ENCODE measurements around the gene SPRED3. TPM values are rescaled to one million over a fixed set of nuclear protein-coding genes. Genes with fewer than 3 reads are reported as not detected.
A peak's percentile ranks its signal among the peaks of the same experiment; 100 is the strongest.

SPRED3 gene
- total RNA-seq, 1 experiment from 2014 or later, result 0.42 TPM

DNA sequence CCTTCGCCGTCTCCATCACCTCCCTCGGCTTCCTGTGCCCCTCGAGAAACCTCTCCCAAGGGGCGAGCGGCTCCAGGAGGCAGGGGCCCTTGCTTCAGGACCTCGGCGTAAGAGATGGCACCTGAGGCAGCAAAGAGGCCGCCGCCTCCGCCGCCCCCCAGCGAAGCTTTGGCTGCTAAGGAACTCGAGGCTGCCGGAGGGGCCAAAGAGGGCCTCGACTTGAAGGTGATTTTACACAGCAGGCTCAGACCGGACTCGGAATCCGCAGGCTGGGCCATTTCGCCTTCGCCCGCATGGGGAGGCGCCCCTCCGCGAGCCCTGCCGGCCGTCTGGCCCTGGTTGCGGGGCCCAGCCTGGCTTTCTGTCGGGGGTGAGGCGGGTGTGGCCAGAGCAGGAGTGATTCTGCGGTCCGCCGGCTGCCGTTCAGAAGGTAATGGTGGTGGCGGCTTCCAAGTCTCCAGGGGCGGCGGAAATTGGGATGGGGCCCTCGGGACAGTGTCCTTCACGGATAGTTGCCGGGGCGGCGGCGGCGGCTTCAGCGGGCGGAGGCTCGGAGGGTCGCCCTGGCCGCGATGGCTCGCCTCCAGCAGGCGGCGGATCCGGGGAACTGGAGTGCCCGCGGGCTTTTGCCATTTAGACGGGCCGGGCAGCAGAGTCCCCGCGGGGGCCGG, 2.1 kb upstream of the SPRED3 start:
- no peak for DNase-seq (ENCODE audit: low read depth, low spot score)
- in situ Hi-C loops (cut with HindIII; ENCODE audit: low pct_unique_long_range_greater_than_20kb, low sequenced_read_pairs), result no loop called here

DNA sequence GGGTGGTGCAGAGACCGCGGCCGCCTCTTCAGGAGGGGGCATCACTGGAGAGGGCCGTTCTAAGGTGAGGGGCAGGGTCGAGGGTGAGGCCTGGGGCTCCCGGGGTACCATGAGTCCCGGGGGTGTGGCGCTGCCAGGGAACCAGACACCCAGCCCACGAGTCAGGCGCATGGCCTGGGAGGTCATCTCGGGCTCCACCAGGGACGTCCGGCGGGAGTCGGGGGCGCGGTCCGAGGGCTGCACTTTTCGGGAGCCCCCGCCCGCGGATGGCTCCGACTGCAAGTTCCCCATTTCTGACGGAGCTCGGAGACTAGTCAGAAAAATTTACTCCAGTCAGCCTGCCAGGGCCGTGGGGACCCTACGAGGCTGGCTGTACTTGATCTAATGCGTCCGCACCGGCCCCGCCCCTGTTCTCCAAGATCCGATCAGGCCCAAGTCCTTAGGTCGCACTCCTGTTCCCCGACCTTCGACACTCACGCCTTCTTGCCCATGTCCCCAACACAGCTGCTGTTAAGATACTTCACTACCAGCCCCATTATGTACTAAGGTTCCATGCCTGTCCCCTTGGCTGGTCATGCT, 1.4 kb upstream of the SPRED3 start:
- DNase-seq (ENCODE audit: low read depth, low spot score), result no peak
- in situ Hi-C loops (cut with HindIII; ENCODE audit: low pct_unique_long_range_greater_than_20kb, low sequenced_read_pairs), result no loop called here

DNA sequence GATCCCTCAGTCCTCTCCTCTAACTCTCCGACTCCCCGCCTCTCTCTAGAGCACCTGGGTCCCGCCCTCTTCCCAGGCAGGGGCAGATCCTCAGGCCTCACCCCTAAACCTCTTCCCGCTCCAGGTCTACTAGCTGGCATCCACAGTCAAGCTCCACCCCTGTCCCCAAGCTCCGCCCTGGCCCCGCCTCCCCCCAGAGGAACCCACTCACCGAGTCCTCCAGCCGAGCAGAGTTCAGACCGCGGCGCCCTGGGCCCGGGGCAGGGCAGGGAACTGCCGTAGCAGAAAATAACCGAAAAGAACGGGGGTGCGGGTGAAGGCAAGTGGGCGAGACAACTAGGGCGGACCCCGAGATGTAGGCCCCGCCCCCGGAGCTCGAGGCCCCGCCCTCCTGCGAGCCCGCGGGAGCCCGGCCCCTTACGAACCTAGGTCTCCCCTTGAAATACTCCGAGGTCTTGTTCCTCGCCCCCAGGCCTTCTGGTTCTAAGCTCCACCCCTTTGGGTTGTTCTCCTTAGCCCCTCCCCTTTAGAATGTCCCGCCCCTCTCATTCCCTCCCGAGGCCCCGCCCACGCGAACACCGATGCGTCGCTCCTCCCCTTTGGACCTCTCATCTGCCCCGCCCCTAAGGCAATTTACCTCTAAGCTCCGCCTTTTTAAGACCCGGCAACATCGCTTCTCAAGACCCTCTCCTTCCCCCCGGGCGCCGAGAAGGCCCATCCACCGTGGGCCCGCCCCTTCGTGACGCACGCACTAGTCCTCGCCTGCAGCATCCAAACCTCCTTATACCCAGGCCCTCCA, 748 bp upstream of the SPRED3 start, which contains the start of gene GGN:
Gene GGN, minus strand, starts transcription at position 485 of the 799 bp plus-strand sequence. CDS start 773 bp downstream, outside the sequence.
- DNase-seq (ENCODE audit: low read depth, low spot score), result peak; percentile 68
- in situ Hi-C loops (cut with HindIII; ENCODE audit: low pct_unique_long_range_greater_than_20kb, low sequenced_read_pairs), result no loop called here

DNA sequence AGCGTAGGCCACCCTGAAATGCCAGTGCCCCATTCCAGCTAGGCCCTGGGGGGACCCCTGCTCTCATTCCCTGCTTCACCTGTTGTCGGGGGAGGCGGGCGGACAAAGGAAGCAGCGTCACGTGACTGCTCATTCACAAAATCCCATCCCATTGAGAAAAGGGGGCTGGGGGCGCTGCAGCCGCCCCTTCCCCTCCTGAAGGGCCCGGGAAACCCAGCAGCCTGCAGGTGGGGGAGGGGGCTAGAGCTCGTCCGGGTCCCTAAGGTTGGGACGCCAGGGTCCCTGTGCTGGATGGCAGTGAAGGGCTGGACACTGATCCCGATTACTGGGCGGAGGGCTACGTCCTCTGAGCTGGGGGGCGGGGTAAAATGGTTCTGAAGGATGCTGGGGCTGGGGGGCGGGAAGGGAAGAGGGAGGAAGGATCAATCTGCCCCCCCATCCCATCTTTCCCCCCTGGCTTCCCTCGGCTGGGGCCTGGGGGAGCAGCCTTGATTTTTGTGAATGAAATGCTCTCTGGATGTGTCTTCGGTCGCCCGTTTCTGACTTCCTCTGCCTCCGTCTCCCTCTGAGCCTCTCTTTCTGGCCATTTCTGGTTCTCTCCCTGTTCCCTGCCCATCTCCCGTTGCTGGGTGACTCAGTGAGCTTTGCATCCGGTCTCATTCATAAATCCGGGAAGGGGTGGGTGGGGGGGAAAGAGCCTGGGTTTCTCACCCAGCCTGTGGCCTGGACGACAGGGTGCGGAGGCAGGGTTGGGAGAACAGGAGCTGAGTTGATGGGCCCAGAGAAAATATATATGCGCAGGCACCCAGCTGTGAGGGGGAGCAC, 816 bp downstream of the SPRED3 start:
- DNase-seq (ENCODE audit: low read depth, low spot score), result no peak
- in situ Hi-C loops (cut with HindIII; ENCODE audit: low pct_unique_long_range_greater_than_20kb, low sequenced_read_pairs), result no loop called here

DNA sequence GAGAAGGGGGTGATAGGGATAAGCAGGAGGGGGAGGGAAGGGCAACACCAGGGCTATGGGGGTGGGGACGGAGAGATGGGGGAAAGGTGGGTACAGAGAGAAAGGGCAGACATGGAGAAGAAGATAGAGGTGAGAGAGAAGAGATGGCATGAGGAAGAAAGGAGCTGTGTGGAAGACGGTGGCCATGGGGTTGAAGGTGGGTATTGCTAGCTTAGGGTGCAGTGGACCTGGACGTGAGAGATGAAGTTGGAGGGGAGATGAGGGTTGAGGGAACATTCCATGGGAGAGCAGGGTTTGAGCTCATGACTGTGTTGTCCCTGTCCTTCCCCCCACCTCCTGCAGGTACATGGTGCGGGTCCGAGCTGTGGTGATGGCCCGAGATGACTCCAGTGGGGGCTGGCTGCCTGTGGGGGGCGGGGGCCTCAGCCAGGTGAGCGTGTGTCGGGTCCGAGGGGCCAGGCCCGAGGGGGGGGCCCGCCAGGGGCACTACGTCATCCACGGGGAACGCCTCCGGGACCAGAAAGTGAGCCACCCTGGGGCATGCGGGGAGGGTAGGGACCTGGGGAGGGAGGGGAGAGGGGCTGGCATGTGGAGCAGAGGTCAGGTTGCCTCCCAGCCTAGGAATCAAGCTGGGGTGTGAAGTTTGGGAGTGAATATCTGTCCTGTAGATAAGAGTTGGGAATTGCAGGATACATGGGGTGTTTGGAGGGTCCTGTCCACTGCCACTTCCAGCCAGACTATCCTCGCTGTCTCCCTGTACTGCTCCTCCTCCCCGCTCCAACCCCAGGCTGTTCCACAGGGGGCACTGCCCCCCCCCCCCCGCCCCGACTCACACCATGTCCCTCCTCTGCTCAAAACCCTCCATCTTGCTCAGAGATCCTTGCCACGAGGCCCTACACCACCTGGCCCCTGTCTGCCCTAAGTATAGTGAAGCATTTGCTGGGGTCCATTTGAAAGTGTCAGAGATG, 1.7 kb downstream of the SPRED3 start:
- DNase-seq (ENCODE audit: low read depth, low spot score), result no peak
- in situ Hi-C loops (cut with HindIII; ENCODE audit: low pct_unique_long_range_greater_than_20kb, low sequenced_read_pairs), result no loop called here

DNA sequence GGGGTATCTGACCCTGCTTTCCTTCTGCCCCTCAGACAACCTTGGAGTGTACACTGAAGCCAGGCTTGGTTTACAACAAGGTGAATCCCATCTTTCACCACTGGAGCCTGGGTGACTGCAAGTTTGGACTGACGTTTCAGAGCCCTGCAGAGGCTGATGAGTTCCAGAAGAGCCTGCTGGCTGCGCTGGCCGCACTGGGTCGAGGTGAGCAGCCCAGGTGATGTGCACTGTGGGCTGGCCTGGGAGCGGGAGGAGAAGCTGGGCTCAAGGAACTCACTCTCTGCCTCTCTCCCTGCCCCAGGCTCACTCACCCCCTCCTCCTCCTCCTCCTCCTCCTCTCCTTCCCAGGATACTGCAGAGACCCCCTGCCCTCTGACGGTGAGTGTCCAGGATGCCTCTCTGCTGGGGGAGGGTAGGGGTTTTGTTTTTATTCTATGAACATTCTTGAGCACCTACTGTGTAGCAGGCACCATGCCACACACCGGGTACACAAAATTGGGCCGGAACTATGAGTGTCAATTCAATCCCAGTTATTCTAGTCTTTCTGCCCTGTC, 3.5 kb downstream of the SPRED3 start:
- in situ Hi-C loops (cut with HindIII; ENCODE audit: low pct_unique_long_range_greater_than_20kb, low sequenced_read_pairs), result no loop called here
- DNase-seq (ENCODE audit: low read depth, low spot score), result no peak

DNA sequence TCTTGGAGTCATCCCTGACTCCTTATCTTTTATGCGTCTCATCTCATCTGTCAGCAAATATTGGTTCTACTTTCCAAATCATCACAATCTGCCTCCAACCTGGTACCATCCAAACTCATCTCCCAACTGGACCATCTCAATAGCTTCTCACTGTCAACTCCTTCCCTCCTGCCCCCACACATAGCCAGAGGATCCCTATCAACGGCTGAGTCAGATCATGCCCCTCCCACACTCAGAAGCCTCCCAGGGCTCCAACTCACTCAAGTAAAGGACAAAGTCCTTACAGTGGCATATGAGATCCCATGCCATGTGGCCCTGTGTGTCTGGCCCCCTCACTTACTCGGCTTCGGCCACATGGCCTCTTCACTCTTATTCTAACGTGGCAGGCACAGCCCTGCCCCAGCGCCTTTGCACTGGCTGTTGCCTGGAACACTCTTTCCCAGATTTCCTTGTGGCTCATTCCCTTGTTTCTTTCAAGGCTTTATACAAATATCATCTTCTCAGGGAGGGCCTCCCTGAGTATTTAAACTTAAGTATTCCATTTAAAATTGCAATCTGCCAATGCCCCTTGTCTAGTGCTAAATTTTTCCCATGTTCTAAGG, 4.3 kb downstream of the SPRED3 start:
- in situ Hi-C loops (cut with HindIII; ENCODE audit: low pct_unique_long_range_greater_than_20kb, low sequenced_read_pairs), result no loop called here
- DNase-seq (ENCODE audit: low read depth, low spot score), result no peak

DNA sequence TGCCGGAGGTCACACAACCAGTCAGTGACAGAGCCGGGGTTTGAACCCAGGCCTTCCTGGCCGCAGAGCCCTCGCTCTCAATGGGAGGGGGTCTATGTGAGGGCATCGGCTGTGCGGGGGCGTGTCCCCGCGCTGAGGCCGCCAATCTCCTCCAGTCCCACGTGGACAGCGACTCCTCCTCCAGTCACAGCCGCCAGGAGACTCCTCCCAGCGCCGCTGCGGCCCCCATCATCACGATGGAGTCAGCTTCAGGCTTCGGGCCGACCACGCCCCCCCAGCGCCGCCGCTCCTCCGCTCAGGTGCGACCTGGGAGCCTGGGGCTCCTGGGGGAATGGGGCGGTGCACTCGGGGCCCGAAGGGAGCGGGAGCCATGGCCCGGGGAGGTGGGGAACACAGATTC, 6.0 kb downstream of the SPRED3 start:
- DNase-seq (ENCODE audit: low read depth, low spot score), result no peak
- in situ Hi-C loops (cut with HindIII; ENCODE audit: low pct_unique_long_range_greater_than_20kb, low sequenced_read_pairs), result no loop called here

DNA sequence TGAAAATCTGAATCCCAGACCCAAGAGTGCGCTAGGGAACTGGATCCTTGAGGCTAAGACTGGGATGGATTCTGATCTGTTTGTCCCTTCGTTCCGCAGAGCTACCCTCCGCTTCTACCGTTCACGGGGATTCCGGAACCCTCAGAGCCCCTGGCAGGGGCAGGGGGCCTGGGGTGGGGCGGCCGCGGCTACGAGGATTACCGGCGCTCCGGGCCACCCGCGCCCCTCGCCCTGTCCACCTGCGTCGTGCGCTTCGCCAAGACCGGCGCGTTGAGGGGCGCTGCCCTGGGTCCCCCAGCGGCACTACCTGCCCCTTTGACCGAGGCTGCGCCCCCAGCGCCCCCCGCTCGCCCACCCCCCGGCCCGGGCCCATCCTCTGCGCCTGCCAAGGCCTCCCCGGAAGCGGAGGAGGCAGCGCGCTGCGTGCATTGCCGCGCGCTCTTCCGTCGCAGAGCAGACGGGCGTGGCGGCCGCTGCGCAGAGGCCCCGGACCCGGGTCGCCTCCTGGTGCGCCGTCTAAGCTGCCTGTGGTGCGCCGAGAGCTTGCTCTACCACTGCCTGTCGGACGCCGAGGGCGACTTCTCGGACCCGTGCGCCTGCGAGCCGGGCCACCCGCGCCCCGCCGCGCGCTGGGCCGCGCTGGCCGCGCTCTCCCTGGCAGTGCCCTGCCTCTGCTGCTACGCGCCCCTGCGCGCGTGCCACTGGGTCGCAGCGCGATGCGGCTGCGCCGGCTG, 7.1 kb downstream of the SPRED3 start:
- no peak for DNase-seq (ENCODE audit: low read depth, low spot score)
- in situ Hi-C loops (cut with HindIII; ENCODE audit: low pct_unique_long_range_greater_than_20kb, low sequenced_read_pairs), result no loop called here

DNA sequence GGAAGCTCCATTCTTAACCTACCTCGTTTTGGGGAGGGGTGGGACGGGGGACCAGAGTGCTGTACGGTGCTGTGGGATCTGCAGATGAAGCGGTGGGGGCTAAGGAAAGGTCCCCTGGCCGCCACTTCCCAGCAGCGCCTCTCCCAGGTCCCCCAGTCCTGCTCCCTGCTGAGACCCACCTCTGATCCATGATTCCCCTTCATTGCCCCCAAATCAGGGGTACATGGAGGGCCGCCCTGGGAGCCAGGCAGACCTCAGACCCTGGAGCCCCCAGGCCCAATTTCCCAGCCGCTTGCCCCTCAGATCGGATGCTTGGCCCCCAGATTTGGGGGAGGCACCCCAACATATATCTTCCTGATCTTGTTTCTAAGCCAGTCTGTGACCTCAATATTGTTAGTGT, 10.6 kb downstream of the SPRED3 start:
- DNase-seq (ENCODE audit: low read depth, low spot score), result no peak
- in situ Hi-C loops (cut with HindIII; ENCODE audit: low pct_unique_long_range_greater_than_20kb, low sequenced_read_pairs), result no loop called here

DNA sequence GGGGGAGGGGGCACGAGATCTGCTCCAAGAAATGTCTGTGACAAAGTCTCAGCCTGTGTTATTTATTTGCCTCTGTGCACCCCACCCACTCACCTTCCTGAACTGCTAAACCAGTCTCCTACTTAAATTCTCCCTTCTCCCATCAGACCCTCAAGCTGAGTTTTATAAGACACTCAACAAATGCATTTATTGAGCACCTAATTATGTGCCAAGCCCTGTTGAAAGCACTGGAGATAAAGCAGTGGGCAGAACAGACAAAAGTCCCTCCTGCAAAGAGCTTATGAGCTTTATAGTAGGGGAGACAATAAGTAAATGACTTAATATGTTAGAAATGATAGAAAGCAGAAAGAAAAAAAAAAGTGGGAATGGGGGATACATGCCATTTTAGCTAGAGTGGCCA, 11.0 kb downstream of the SPRED3 start:
- in situ Hi-C loops (cut with HindIII; ENCODE audit: low pct_unique_long_range_greater_than_20kb, low sequenced_read_pairs), result no loop called here

DNA sequence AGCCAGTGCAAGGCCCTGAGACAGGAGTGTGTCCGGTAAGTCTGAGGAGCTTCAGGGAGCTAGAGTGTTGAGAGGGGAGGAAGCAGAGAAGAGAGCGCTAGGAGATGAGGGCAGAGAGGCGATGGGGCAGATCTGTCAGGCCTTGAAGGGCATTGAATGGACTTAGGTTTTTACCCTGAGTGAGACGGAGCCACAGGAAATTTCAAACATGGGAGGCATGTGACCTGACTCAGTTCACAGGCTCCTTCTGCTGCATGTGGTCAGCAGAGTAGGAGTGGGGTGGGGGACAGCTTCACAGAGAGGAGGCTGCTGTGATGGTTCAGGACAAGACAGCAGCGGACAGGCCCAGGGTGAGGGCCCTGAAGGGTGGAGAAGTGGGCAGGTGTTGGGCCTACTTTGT, 11.9 kb downstream of the SPRED3 start:
- no peak for DNase-seq (ENCODE audit: low read depth, low spot score)
- in situ Hi-C loops (cut with HindIII; ENCODE audit: low pct_unique_long_range_greater_than_20kb, low sequenced_read_pairs), result no loop called here

More for the DNA sequence above, 11.0 kb downstream of the SPRED3 start:
- DNase-seq (ENCODE audit: low read depth, low spot score), result no peak

DNA sequence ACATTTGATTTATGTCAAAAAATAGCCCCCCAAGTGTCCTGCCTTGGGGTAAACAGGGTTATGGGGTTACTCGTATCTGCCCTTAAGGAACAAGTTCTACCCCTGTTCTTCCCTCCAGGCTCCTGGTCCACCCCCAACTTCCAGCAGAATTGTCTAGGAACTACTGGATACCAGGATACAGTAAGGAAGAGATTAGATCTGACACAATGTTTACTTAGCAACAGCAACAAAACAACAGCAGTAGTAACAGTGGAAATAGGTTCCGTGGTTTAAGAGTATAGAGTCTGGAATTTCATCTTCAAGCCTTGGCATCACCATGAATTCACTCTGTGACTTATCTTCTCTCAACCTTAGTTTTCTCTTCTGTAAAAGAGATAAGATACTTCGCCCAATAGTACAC, 12.7 kb downstream of the SPRED3 start:
- in situ Hi-C loops (cut with HindIII; ENCODE audit: low pct_unique_long_range_greater_than_20kb, low sequenced_read_pairs), result no loop called here
- DNase-seq (ENCODE audit: low read depth, low spot score), result no peak

DNA sequence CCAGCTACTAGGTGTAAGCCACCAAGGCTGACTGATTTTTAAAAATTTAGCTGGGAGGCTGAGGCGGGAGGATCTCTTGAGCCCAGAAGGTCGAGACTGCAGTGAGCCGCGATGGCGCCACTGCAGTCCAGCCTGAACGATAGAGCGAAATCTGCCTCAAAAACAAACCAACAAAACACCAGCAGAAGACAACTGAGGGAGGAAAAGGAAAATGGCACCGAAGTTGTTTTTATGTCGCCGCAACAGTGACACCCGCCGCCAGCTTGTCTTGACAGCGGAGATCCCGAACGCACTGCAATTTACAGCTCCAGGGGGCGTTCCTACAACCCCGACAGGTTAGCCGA, 14.1 kb downstream of the SPRED3 start:
- no peak for DNase-seq (ENCODE audit: low read depth, low spot score)
- in situ Hi-C loops (cut with HindIII; ENCODE audit: low pct_unique_long_range_greater_than_20kb, low sequenced_read_pairs), result no loop called here

DNA sequence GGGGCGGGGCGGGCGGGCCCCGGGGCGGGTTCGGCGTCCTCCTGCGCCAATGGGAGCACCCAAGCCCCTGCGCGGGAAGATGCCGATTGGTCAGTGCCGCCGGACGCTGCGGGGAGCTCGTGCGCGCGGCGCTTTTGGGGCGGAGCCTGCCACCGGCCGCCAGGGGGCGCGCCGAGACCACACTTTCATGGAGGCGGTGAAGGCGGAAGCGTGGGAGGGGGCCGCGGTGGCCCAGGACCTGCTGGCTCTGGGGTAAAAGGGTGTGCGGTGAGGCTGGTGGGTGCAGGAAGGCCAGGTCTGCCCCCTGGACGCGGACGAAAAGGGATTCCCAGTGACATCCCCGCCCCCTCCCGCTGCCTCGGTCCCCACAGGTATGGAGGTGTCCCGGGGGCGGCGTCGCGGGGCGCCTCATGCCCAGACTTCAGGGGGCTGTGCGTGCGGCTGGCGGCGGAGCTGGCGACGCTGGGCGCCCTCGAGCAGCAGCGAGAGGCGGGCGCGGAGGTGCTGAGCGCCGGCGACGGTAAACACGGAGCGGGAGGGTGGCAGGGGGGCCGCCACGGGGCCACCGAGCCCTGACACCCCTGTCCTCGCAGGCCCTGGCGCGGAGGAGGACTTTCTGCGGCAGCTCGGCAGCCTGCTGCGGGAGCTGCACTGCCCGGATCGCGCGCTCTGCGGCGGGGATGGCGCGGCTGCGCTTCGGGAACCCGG, 14.6 kb downstream of the SPRED3 start, which contains the start of gene FAM98C:
Gene FAM98C, plus strand, starts transcription at position 127 of the 708 bp plus-strand sequence. Its CDS starts 61 bp downstream, at position 188.
- peak; percentile 95 for DNase-seq (ENCODE audit: low read depth, low spot score)

More for the DNA sequence above, 14.6 kb downstream of the SPRED3 start, which contains the start of gene FAM98C:
- in situ Hi-C loops (cut with HindIII; ENCODE audit: low pct_unique_long_range_greater_than_20kb, low sequenced_read_pairs), result no loop called here

Data from SK-MEL-5 (cell line).